K562 (cell line): Measurements from ENCODE around the gene TFEB.

Experiments used
- EZH2 ChIP-seq: IDR thresholded peaks from 2 replicates; pipeline ENCODE4 v1.6.1; 2012; ENCODE audit warnings: low read depth, mild to moderate bottlenecking, inconsistent platforms, low read length, borderline replicate concordance
- FOXA3 ChIP-seq, 2 experiments: fragments of 450-650 bp in 1 of 2; sonication (generic) in 1 of 2; formaldehyde crosslinking; IDR thresholded peaks in 1 of 2; conservative IDR thresholded peaks in 1 of 2; 2 replicates each; pipeline versions ENCODE4 v1.4.0 to v1.8.0; 2020 to 2022; ENCODE audit warnings: mild to moderate bottlenecking in 2 of 2, missing genetic modification reagents in 1 of 2
- POLR2AphosphoS5 ChIP-seq: IDR thresholded peaks from 2 replicates; pipeline ENCODE4 v1.6.1; 2011; ENCODE audit warnings: mild to moderate bottlenecking, low read depth, low read length, moderate library complexity; ENCODE audit not compliant: control insufficient read depth, insufficient read depth
- RAD51 ChIP-seq: fragments of 450-650 bp; IDR thresholded peaks from 2 replicates; pipeline ENCODE4 v1.7.1; 2016; ENCODE audit warnings: low read depth, mild to moderate bottlenecking, borderline replicate concordance
- SMAD1 ChIP-seq: fragments of 150-350 bp; IDR thresholded peaks from 2 replicates; pipeline ENCODE4 v1.6.1; 2014; ENCODE audit warnings: low read length, low read depth; ENCODE audit not compliant: partially characterized antibody
- SNRNP70 ChIP-seq: fragments of 200-400 bp; formaldehyde crosslinking; optimal IDR thresholded peaks from 2 replicates; pipeline ENCODE3; 2017; ENCODE audit warnings: low read depth, low read length
- SUPT5H ChIP-seq: fragments of 450-650 bp; IDR thresholded peaks from 2 replicates; pipeline ENCODE4 v1.6.1; 2016
- TARDBP ChIP-seq: fragments of 450-650 bp; IDR thresholded peaks from 2 replicates; pipeline ENCODE4 v1.6.1; 2016
- ZNF589 ChIP-seq: fragments of 200-800 bp; sonication (Bioruptor generic); IDR thresholded peaks from 2 replicates; pipeline ENCODE4 v1.6.1; 2016; ENCODE audit warnings: low read depth, missing genetic modification characterization, missing compliant biosample characterization
- TF ChIP-seq, protein P1 (sequence below), 3 experiments: IDR thresholded peaks in 2 of 3; conservative IDR thresholded peaks in 1 of 3; 2 replicates each; pipeline ENCODE4 v1.5.1; 2011 to 2012; ENCODE audit warnings: low read length in 3 of 3, mild to moderate bottlenecking in 3 of 3, control low read depth in 2 of 3, improper control_type of control experiment in 1 of 3, inconsistent platforms in 1 of 3, low read depth in 1 of 3, mixed read lengths in 1 of 3, moderate library complexity in 1 of 3; ENCODE audit not compliant: insufficient read depth in 2 of 3

DNA sequence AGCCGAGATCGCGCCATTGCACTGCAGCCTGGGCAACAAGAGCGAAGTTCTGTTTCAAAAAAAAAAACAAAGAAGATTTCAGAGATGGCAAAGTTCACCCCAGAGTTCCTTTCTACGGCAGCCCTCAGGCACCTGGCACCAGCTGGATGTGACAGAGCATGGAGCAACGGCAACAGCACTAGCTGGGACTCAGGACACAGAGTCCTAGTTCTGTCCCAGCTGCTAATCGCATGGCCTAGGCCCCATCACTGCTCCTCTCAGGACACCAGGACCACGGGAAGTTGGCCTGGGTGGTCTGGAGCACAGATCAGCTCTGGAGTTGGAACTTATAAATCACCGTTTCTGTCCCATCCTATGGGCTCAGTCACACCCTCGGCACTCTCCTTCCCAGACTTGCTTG is 10.7 kb upstream of the TFEB start:
- TF ChIP-seq RAD51 (no peak), EZH2 (no peak), FOXA3 (CRISPR knock-in tag; conservative IDR thresholded peaks at IDR 0.05 in 1 of 2, IDR thresholded peaks at IDR 0.05 in 1 of 2) (no peak), SMAD1 (no peak), POLR2AphosphoS5 (no peak), SNRNP70 (no peak), SUPT5H (no peak), ZNF589 (no peak), TARDBP (no peak)
- TF ChIP-seq, protein P1, sequence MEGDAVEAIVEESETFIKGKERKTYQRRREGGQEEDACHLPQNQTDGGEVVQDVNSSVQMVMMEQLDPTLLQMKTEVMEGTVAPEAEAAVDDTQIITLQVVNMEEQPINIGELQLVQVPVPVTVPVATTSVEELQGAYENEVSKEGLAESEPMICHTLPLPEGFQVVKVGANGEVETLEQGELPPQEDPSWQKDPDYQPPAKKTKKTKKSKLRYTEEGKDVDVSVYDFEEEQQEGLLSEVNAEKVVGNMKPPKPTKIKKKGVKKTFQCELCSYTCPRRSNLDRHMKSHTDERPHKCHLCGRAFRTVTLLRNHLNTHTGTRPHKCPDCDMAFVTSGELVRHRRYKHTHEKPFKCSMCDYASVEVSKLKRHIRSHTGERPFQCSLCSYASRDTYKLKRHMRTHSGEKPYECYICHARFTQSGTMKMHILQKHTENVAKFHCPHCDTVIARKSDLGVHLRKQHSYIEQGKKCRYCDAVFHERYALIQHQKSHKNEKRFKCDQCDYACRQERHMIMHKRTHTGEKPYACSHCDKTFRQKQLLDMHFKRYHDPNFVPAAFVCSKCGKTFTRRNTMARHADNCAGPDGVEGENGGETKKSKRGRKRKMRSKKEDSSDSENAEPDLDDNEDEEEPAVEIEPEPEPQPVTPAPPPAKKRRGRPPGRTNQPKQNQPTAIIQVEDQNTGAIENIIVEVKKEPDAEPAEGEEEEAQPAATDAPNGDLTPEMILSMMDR (IDR thresholded peaks at IDR 0.05 in 2 of 3, conservative IDR thresholded peaks at IDR 0.05 in 1 of 3; ENCODE audit: insufficient read depth in 2 of 3, low read depth in 1 of 3, low read length in 3 of 3), result no peak
